ENCODE measurements around the gene XCL1.

The XCL1 gene

DNA sequence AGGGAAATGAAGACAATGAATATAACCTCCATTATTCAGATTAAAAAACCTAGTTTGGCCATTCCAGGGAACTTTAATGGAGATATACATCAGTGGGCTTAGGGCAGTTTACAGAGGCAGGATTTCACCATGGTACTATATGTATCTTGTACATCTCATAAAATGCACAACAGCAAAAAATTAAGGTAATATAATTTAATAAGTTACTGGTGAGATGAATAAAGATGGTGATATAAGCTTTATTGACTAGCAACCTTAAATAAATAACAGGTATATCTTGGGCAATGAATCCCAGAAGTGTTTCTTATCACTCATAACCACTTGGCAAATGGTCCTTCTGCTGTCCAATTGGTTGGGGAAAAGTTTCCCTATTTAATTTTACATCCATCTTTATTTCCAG lies 29.0 kb downstream of the XCL1 start:
- DNase-seq (ENCODE audit: low spot score) = no peak

DNA sequence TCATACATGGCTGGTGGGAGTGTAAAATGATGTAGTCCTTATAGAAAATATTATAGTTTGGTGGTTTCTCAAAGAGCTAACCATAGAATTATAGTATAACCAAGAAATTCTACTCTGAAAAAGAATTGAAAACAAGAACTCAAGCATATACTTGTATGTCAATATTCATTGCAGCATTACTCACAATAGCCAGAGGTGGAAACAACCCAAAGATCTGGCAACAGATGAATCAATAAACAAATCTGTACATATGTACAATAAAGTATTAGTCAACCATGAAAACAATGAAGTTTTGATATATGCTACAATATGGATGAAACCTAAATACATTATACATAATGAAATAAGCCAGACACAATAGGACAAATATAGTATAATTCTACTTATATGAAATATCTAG lies 29.7 kb downstream of the XCL1 start:
- no peak for DNase-seq (ENCODE audit: low spot score)

DNA sequence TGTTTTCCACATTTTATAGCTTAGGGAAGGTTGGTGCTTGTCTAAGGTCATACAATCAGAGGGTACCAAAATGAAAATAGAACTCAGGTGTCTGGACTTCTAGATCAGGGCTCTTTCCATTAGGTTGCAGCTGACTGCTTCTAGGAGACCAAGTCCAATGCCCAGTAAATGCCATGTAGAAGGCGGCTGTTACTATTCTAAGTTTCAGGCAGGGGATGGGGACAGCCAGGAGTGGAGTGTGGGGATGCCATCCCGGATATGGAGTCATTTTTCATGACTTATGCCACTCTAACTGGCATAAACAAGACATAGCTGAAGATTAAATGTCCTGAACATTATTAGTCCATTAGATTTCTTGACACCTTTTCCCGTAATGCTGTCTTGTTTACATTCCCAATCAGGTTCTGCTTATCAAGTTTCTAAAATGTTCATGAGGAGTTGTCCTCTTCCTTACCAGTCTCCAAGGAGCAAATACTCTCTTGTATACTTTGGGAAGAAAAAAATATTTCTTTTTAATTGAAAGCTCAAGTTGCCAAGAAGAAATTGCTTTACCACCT lies 31.5 kb downstream of the XCL1 start:
- no peak for DNase-seq (ENCODE audit: low spot score)

DNA sequence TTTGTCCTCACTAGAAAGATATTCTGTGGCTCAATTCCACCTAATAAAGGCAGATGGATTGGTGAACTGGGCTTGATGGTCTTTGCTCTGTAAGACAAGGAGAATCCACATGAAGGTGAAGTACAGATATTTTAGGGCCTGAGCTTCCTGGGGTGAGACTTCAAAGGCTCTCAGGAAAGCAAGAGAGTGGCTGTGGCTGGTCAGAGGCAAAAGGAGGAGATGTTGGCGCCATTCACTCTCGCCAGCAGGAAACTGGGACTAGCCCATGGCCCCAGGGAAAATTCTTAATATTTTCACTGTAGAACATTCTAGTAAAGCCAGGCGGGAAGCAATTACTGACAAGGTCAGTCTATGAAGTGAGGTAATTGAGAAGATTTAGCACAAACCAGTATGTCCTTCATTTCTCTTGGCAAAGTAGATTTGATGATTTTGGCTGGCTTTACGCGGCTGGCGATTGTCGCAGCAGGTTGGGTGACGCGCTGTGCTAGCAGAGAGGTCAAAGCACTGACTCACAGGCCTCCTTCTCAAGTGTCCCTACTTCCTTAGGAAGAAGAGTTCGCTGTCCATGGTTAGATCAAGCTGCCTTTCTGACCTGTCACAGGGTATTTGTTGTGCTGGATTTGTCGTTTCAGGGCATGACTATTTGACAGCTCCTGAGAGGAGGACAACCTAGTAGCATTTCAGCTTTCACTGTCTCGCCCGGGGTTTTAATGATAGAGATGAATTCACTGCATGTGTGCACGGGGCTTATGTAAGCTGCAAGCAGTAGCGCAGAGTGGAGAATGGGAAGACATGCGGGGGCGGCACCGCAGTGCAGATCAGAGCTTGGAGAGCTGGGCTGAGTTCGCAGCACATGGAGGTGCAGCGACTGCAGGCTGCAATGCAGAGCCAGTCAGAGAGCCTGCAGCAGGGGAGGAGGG lies 32.7 kb downstream of the XCL1 start:
- no peak for DNase-seq (ENCODE audit: low spot score)

DNA sequence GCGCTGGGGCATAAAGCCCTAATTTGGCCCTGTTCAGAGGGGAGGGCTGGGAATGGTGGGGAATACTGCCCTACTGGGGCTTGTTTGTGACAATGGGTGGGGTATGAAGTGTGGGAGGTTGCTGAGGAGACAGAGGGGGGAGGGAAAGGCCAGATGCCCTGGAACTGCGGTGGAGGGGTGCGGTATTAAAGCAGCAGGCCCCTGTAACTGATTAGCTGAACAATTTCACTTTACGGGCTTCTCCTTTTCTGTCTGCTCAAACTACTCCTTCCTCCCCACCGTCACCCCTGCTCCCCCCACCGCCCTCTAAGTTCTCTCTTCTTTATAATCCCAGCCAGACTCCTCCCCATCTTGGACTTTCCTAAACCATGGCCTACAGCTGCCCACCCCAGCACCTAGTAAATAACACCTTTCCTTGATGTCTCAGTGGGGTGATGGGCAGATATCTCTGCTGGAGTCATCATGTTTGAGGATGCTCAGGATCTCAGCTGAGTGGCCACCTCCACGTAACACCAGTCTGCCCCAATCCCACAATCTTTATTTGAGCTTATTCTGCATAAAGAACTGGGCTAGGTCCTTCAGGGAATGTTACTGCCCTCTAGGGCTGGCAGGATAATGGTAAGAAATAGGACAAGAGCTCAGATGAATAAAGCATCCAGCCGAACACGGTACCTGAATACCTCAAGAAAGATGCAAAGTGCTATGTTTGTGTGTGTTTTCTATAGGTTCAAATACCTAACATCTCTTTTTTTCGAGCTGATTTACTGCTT lies 33.5 kb downstream of the XCL1 start:
- no peak for DNase-seq (ENCODE audit: low spot score)

DNA sequence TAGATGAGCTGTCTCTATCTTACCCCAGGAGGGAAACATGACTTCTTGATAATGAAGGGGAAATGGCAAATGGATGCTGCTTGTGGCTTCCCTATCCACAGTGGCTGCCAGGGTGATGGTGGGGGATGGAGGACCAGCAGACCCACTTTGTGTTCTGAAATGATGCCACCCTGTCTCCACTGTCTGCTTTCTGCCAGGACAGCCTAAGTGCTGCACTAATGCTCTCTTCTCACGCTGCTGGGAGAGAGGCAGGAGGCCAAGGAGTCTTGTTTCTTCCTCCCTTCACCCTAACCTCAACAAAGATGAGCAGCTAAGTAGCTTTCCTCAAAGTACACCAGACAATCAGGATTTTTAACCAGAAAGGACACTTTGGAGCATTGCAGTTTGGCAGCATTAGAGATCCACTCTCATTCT lies 36.6 kb downstream of the XCL1 start:
- DNase-seq (ENCODE audit: low spot score) = no peak

DNA sequence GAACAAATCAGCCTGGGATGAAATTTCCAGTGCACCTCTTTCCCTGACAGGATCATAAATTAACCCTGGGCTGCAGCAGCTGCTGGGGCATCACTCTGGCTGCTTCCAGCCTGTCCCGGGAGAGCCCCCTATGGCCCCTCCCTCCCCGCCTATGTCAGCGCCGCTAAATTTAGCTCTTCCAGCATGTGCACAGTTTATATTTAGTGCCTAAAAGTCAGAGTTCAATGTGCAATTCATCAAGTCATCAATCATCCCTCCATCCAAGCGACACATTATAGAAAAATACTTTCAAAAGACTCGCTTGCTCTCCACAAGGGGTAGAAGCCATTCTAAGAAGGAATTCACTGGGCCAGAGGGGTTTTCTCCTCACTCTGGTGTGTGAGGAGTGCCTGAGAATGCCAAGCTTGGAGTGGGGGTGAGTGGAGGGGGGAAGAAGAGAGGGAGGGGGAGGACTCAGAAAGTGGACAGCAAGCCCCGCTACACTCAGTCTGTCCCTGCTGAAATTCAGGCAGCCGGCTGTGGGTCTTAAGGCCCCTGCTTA lies 37.4 kb downstream of the XCL1 start:
- no peak for DNase-seq (ENCODE audit: low spot score)

DNA sequence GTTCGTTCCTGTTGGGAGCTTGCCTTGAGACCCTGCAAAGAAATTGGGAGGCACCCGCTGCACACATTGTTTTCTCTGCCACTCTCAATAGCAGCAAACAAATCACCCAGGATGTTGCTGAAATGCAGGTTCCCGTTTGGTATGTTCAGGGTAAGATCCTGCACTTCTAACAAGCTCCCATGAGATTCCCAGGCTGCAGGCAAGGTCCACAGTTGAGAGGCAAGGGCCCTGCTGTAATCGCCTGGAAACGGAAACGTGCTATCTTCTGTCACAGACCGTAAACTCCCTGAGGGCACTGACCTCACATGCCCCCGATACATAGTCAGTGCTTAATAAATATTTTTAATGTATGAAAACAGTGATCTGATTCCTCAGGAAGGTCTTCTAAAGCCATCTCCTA lies 37.8 kb downstream of the XCL1 start:
- no peak for DNase-seq (ENCODE audit: low spot score)

DNA sequence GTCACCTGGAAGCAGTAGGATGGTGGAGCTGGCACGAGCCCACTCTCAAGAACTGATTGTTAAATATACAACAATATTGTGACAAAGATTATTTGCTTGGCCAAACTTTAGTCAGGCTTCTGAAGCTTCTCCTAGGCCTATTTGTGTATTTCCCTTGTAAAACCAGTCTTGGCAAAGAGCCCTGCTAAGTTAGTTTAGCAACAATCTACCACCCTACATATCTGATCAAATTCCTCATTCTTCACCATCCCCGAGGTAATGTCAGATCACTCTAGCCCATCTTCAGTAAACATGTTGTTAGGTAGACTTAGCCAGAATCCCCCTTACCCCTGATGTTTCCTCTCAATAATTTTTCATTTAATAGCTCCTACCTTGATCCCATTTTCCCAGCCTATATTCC lies 39.6 kb downstream of the XCL1 start:
- no peak for DNase-seq (ENCODE audit: low spot score)

DNA sequence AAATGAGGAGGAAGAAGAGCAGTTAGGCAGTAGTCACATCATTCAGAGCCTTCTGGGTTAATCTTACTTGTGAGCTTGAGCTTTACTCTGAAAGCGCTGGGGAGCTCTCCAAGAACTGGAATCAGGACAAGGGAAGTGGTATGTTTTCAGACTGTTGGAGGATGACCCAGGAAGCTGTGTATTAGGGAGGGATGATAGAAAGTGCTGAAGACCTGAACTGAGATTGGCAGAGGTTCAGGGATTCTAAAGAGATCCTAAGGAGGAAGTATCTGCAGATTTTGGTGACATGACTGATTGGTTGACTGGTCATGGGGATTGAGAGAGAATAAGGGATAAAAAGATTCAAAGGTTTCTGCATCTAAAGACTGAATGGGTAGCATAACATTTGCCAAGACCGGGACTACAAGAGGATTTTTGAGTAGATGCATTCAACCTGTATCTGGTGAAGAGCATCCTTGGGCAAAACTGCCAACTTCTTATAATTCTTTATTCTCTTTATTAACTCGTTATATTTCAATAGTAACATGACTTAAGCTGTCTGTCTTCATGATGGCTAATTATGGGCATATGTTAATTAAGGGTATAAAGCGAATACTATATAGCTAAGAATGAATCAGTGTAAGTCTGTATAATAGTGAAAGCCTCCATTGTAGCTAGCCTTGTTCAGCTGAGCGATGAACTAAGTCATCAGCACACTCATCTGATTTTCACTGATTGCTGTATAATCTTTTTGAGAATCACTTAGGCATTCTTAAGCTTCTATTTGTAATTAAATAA lies 41.8 kb downstream of the XCL1 start:
- DNase-seq (ENCODE audit: low spot score) = no peak

DNA sequence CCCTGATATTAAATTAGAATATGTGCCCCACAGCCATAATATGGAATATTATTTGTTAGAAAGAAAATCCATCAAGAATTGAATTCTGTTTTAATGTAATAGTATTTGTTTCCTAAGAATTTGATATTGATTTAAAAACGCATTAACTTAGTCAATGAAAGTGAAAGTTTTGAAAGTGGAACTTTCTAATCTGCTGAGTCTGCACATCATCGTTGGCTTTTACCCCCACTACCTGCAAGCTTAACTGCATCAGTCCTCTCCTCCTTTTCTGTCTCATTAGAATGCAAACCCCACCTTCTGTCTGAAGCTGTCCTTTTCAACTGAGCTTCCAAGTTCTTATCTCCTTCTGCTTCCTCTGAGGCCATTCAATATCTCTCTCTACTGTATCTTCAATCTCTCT lies 42.5 kb downstream of the XCL1 start:
- DNase-seq (ENCODE audit: low spot score) = no peak

DNA sequence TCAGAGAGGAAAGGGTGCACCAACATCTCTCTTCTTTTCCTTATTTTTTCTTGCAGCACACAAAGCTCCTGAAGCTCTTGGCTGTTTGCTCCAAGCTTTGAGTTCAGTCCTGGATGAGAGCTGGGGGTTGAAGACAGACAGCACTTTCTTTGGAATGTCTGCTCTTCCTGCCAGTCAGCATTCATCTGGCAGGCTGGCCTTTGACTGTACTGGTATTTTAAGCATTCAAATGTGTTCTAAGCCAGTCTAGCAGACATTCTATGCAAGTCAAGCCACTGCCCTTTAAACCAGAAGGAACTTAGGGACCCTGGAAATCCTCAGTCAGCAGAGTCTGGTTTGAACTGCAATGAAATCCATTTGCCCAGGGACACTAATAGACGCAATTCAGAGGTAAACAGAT lies 45.0 kb downstream of the XCL1 start:
- no peak for DNase-seq (ENCODE audit: low spot score)

DNA sequence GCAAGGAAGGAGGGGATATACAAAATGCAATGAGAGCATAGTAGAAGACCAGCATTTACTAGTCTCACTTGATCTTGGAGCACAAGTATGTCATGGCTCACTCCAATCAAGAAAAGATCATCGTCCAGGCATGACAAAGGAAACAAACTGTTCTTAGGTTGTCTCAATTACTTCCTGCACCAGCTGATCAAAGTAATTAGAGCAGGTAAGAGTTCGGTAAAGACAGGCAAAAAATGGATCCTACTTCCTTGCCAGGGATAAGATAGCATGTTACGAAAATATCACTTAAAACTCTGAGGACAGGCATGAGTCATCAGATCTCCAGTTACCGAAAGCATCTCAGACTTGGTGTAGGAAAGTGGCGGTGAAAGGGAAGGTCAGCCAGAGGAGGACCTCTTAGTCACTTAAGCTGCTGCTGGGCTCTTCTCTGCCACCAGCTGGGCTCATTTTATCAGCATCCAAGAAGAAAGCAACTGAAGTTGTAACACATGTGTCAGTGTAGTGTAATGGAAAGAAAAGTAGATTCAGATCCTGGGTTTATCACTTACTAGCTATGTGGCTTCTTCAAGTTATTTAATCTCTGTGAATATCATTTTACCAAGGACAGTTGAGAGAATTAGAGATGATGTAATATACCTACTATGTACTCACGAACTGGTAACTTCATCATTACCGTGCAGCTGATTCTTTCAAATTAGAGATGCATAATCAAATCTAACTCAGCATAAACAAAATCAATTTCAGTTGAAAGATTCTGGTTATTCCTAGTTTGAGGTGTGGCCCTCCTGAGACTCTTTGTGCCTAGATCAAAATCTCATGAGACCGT lies 46.8 kb downstream of the XCL1 start:
- DNase-seq (ENCODE audit: low spot score) = no peak

DNA sequence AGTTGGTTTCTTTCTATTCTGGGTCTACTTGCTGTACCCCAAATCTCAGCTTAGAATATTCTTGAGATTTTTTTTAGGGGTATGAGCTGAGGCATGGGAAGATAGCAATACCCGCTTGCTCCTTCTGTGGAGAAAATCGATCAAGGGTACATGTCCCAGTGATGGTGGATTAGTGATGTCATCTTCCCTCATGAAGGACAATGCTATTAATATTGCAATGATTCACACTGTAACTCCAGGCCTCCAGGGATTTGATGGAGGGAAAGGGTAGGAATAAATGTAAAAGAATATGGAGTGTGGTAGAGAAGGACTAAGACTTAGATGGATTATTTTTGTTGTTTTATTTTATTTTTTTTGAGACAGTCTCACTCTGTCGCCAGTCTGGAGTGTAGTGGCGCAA lies 47.4 kb downstream of the XCL1 start:
- no peak for DNase-seq (ENCODE audit: low spot score)

DNA sequence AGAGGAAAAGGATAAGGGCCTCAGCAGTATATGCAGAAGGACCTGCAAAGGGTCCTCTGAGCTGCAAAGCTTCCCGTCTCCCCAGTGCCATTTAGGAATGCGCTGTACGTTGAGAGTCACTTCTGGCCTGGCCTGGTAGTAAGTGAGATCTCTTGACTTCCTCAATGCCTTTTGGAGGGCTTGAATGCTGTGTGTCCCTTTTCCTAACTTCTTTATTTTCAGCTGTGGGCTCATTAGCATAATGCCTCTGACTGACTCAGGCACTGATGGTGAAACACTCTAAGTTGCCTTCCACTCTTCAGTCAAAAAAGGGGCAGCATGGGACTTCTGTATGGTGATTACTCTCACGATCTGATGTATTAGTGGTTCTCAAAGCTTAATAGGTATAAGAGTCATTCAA lies 49.9 kb downstream of the XCL1 start:
- DNase-seq (ENCODE audit: low spot score) = no peak

DNA sequence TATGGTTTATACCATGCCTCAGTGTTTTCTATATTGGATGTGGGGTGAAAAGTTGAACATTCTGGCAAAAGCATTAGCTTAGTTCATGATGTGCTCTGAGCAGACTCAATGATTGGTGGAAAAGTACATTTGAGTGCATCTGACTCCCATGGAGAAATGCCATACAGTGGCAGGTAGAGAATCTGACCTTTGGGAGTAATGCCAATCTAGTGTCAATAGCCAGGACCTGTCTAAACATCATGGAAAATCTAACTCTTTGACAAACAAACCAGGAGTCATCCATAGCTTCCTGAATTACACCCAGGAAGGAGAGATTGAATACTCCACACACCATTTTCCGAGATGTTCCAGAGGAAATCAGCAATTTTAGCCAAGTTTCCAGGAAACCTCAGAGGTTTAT lies 51.0 kb downstream of the XCL1 start:
- no peak for DNase-seq (ENCODE audit: low spot score)

DNA sequence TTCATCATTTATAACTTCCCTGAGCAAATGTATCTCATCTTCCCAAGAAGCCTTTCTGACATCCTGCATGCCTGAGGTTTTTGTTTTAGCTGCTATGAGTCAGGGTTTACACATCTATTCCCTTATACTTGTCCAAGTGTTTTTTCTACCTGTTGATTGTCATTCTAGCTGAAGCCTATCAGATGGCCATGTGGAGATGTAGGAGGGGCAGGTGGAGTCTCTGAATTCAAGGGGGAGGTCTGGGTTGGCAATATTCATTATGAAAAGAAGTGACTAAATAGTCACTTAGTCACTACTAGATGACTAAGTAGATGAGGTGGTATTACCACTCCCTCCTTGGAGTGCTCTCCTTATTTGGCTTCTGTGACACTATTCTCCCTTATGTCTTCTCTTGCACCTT lies 52.4 kb downstream of the XCL1 start:
- no peak for DNase-seq (ENCODE audit: low spot score)

DNA sequence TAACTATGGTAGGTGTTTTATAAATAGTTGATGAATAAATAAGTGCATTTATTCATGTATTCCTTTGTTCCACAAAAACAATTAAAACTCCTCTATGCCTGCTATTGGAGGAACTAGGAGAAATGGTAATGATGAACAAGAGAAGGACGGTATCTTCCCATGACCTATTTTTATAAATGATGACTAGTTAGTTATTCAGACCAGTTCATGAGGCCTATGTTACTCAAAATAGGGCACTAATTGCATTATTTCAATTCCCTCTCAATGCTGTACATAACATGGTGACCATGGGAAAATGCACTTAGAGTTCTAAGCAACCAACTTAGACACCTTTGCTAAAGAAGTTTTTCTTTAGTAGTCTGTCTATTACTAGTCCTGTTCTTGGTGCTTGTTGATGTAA lies 53.1 kb downstream of the XCL1 start:
- DNase-seq (ENCODE audit: low spot score) = no peak
